OCI-LY7 (cell line): ENCODE results near the gene SLC26A9. TPM values are rescaled to one million over a fixed set of nuclear protein-coding genes. Genes with fewer than 3 reads are reported as not detected.

Experiments
- BruUV-seq: library from RNA; stranded (reverse); fragments of 400-500 nt; replicated peaks from 2 replicates; lab custom pipeline; 2021; lab: Mats Ljungman, UMichigan
- CTCF ChIA-PET: fragments of 300-600 bp; sonication (Branson Sonifier 250); formaldehyde crosslinking; loops from one replicate; lab custom pipeline; 2022; ENCODE audit warnings: antibody characterized with exemption; ENCODE audit not compliant: unreplicated experiment; lab: Charles Lee
- POLR2A ChIA-PET: fragments of 300-600 bp; sonication (Branson Sonifier 250); formaldehyde crosslinking; loops from one replicate; lab custom pipeline; 2022; ENCODE audit warnings: antibody characterized with exemption; lab: Charles Lee
- DNase-seq: peaks from one replicate; pipeline ENCODE4 v3.0.0-alpha.2; 2015; ENCODE audit warnings: low spot score
- H2AFZ ChIP-seq: fragments of 200-600 bp; sonication (generic), shearing (Covaris generic); 2 replicates; pipeline ENCODE4 v1.6.1; 2014; ENCODE audit warnings: mild to moderate bottlenecking, antibody characterized with exemption, low read length, moderate library complexity
- H3K27ac ChIP-seq: fragments of 200-600 bp; sonication (generic); 2 replicates; pipeline ENCODE4 v1.5.1; 2014; ENCODE audit warnings: mixed run types, low read depth, mild to moderate bottlenecking, moderate library complexity, low read length, inconsistent platforms; ENCODE audit not compliant: poor library complexity, severe bottlenecking
- H3K36me3 ChIP-seq: fragments of 200-600 bp; sonication (generic); 2 replicates; pipeline ENCODE4 v1.6.1; 2014; ENCODE audit warnings: mild to moderate bottlenecking, antibody characterized with exemption, low read length, moderate library complexity, mixed read lengths; ENCODE audit not compliant: insufficient read depth
- H3K4me1 ChIP-seq: fragments of 200-600 bp; sonication (generic); 2 replicates; pipeline ENCODE4 v1.5.1; 2014; ENCODE audit warnings: mild to moderate bottlenecking, low read length; ENCODE audit not compliant: insufficient read depth, poor library complexity, severe bottlenecking
- H3K4me2 ChIP-seq: fragments of 200-600 bp; sonication (generic); 2 replicates; pipeline ENCODE4 v1.6.1; 2014; ENCODE audit warnings: mild to moderate bottlenecking, low read length
- H3K4me3 ChIP-seq: fragments of 200-600 bp; sonication (generic); 2 replicates; pipeline ENCODE4 v1.5.1; 2014; ENCODE audit warnings: mild to moderate bottlenecking, low read depth, low read length; ENCODE audit not compliant: poor library complexity, severe bottlenecking
- H3K79me2 ChIP-seq: fragments of 200-600 bp; sonication (generic); 2 replicates; pipeline ENCODE4 v1.6.1; 2016; ENCODE audit warnings: low read depth, mild to moderate bottlenecking, low read length, moderate library complexity, mixed read lengths; ENCODE audit not compliant: insufficient read depth
- H3K9me2 ChIP-seq: fragments of 200-600 bp; sonication (generic); 2 replicates; pipeline ENCODE4 v1.6.1; 2016; ENCODE audit warnings: mild to moderate bottlenecking, low read length, mixed read lengths; ENCODE audit not compliant: insufficient read depth
- H3K9me3 ChIP-seq: fragments of 200-600 bp; sonication (generic); 2 replicates; pipeline ENCODE4 v1.6.1; 2014; ENCODE audit warnings: mild to moderate bottlenecking, mixed run types, low read length, mixed read lengths
- H4K20me1 ChIP-seq: fragments of 200-600 bp; sonication (generic); 2 replicates; pipeline ENCODE4 v1.6.1; 2014; ENCODE audit warnings: mild to moderate bottlenecking, antibody characterized with exemption, low read length, moderate library complexity, mixed read lengths; ENCODE audit not compliant: insufficient read depth
- CTCF ChIP-seq: fragments of 200-600 bp; sonication (generic); conservative IDR thresholded peaks from 2 replicates; pipeline ENCODE4 v1.5.1; 2014; ENCODE audit warnings: mild to moderate bottlenecking, antibody characterized with exemption, low read length, moderate library complexity, mixed read lengths
- EZH2phosphoT487 ChIP-seq: fragments of 200-600 bp; sonication (generic); IDR thresholded peaks from 2 replicates; pipeline ENCODE4 v1.6.1; 2018; ENCODE audit warnings: low read depth, borderline replicate concordance, mild to moderate bottlenecking, mixed run types, antibody characterized with exemption, low read length, moderate library complexity, mixed read lengths
- intact Hi-C: fragments of 100-400 bp; cut with micrococcal nuclease; formaldehyde crosslinking; loops from one replicate; pipeline ENCODE4 v1.10.0; 2022; ENCODE audit not compliant: unreplicated experiment
- total RNA-seq, 2 experiments: library from RNA; depleted of rRNA in 1 of 2; stranded (reverse); fragments of >200 nt in 1 of 2; shearing (Covaris generic) in 1 of 2; gene quantifications; 2 replicates each; pipeline ENCODE4 v1.2.3, GENCODE V29; 2014 to 2022

The SLC26A9 gene
- total RNA-seq, 2 experiments from 2014 or later = not detected

- H3K4me1 ChIP-seq = no peaks in the 10 kb centered on the region
- H3K4me3 ChIP-seq = no peak overlapping the region
- ChIA-PET CTCF (no interaction called here), POLR2A (no interaction called here)
- H3K36me3 ChIP-seq = no peaks in the 10 kb centered on the region
- TF ChIP-seq CTCF = no peak
- no peak for TF ChIP-seq EZH2phosphoT487
- H2AFZ ChIP-seq = no peak overlapping the region
- H3K4me2 ChIP-seq = no peak overlapping the region
- H4K20me1 ChIP-seq = no peaks in the 10 kb centered on the region
- no peak overlapping the region for H3K27ac ChIP-seq
- no peak for DNase-seq
- BruUV-seq = no TSS peak
- no peaks in the 10 kb centered on the region for H3K79me2 ChIP-seq
- intact Hi-C loops = no loop called here
- no peaks in the 10 kb centered on the region for H3K9me3 ChIP-seq
- H3K9me2 ChIP-seq = no peaks in the 10 kb centered on the region
Observed at GRCh38 chr1:205991237-205991636, 48.0 kb upstream of the SLC26A9 start.

- Histone ChIP-seq H3K4me3 (no peak overlapping the region), H3K4me2 (no peak overlapping the region), H3K4me1 (no peaks in the 10 kb centered on the region), H3K9me3 (no peaks in the 10 kb centered on the region), H4K20me1 (no peaks in the 10 kb centered on the region), H3K36me3 (no peaks in the 10 kb centered on the region), H3K27ac (no peak overlapping the region), H3K79me2 (no peaks in the 10 kb centered on the region), H2AFZ (no peak overlapping the region), H3K9me2 (no peaks in the 10 kb centered on the region)
- no peak for DNase-seq
- BruUV-seq = no TSS peak
- intact Hi-C loops = no loop called here
- CTCF ChIA-PET = interaction anchor here (0.6 kb wide), 1 partner anchor 13 kb away, joined by 3 read pairs; no protein-coding TSS in a partner anchor
- POLR2A ChIA-PET = no interaction called here
- TF ChIP-seq EZH2phosphoT487 = no peak
- no peak for TF ChIP-seq CTCF
Observed at GRCh38 chr1:205990226-205990625, 47.0 kb upstream of the SLC26A9 start.

- no peaks in the 10 kb centered on the region for H3K9me3 ChIP-seq
- DNase-seq = no peak
- no peaks in the 10 kb centered on the region for H4K20me1 ChIP-seq
- H3K9me2 ChIP-seq = no peaks in the 10 kb centered on the region
- H3K4me2 ChIP-seq = no peak overlapping the region
- H3K4me3 ChIP-seq = no peak overlapping the region
- ChIA-PET POLR2A (interaction anchor here (0.6 kb wide), 1 partner anchor 142 kb away, joined by 3 read pairs; no protein-coding TSS in a partner anchor), CTCF (no interaction called here)
- intact Hi-C loops = no loop called here
- no peak overlapping the region for H3K27ac ChIP-seq
- no peaks in the 10 kb centered on the region for H3K4me1 ChIP-seq
- no peaks in the 10 kb centered on the region for H3K79me2 ChIP-seq
- no TSS peak for BruUV-seq
- no peaks in the 10 kb centered on the region for H3K36me3 ChIP-seq
- no peak overlapping the region for H2AFZ ChIP-seq
- no peak for TF ChIP-seq EZH2phosphoT487
- TF ChIP-seq CTCF = peak; percentile 24; the same call in 1 of the 2 replicates
Observed at GRCh38 chr1:205989786-205990185, 46.5 kb upstream of the SLC26A9 start.
